ENCODE data around the gene TMCC3. TPM values are rescaled to one million over a fixed set of nuclear protein-coding genes. Genes with fewer than 3 reads are reported as not detected.

TMCC3 gene
- total and polyA plus RNA-seq, 9 of the 15 experiments (the other 6 are each of a cell fraction or from before 2014, with no cell fraction given) = not detected

- no peak overlapping the region for H3K4me2 ChIP-seq (ENCODE audit: insufficient read depth, low read length)
- no peak overlapping the region for H3K27ac ChIP-seq (ENCODE audit: extremely low read depth, low read depth, low read length)
- no TSS peak for BruUV-seq (replicated peaks)
- intact Hi-C loops (cut with micrococcal nuclease) = no loop called here
- no peak overlapping the region for H3K9ac ChIP-seq (ENCODE audit: insufficient read depth in 1 of 2, low read depth in 2 of 2, low read length in 2 of 2)
- WGBS (ENCODE audit: insufficient coverage, low coverage, missing lambda C conversion rate) = 4% methylated on average over 14 of the region's 14 CpGs
- H3K4me1 ChIP-seq (replicated peaks in 1 of 2; ENCODE audit: control insufficient read depth in 2 of 2, insufficient read depth in 2 of 2, low read length in 2 of 2) = no peaks in the 10 kb centered on the region
- peaks cover 26 to 36% of the 10 kb centered on the region in 2 experiments for H3K27me3 ChIP-seq (ENCODE audit: control insufficient read depth in 2 of 2, insufficient read depth in 2 of 2, low read length in 2 of 2)
- no peak for FAIRE-seq
- no peaks in the 10 kb centered on the region for H3K36me3 ChIP-seq (ENCODE audit: control insufficient read depth, insufficient read depth, low read length)
- POLR2A ChIA-PET = no interaction called here
- no peak for DNase-seq (ENCODE audit: extremely low read depth in 1 of 4, low spot score in 3 of 4)
- H2AFZ ChIP-seq (ENCODE audit: low read depth, low read length) = no peak overlapping the region
- H3K4me3 ChIP-seq = no peak overlapping the region
- CTCF ChIA-PET (ENCODE audit: low intra/inter-chr PET ratio) = no interaction called here
- ATAC-seq = no peak
- no peak for TF ChIP-seq FOXP4 (CRISPR knock-in tag; IDR thresholded peaks at IDR 0.05; ENCODE audit: borderline replicate concordance)
- no peak for TF ChIP-seq HNRNPUL1 (IDR thresholded peaks at IDR 0.05; ENCODE audit: low read length)
- H3K9me3 ChIP-seq (replicated peaks; ENCODE audit: control insufficient read depth, insufficient read depth, low read depth, low read length) = no peaks in the 10 kb centered on the region
- H4K20me1 ChIP-seq (replicated peaks; ENCODE audit: control insufficient read depth, insufficient read depth, low read length) = no peaks in the 10 kb centered on the region
- in situ Hi-C loops (cut with MboI) = no loop called here
- H3K79me2 ChIP-seq (ENCODE audit: control insufficient read depth, insufficient read depth, low read length) = no peaks in the 10 kb centered on the region
- H3K9me1 ChIP-seq (ENCODE audit: control insufficient read depth, insufficient read depth, low read length) = no peaks in the 10 kb centered on the region
Measured at GRCh38 chr12:94644141-94644979, 6.0 kb downstream of the TMCC3 start.

Measured in K562 (cell line).